Measurements from ENCODE around the gene STPG1. TPM values are rescaled to one million over a fixed set of nuclear protein-coding genes. Genes with fewer than 3 reads are reported as not detected.

STPG1 gene
- total RNA-seq, 2 donors from 2014 or later, result 9.8 to 10.8 TPM

- H3K27ac ChIP-seq, result no peak overlapping the region
- H3K4me3 ChIP-seq, result no peak overlapping the region
- intact Hi-C loops (cut with DNase I), result no loop called here
- H3K9me3 ChIP-seq, result no peaks in the 10 kb centered on the region
- DNase-seq (ENCODE audit: low spot score), result no peak
- H3K27me3 ChIP-seq (replicated peaks; ENCODE audit: insufficient read depth), result no peaks in the 10 kb centered on the region
- no peak for TF ChIP-seq POLR2AphosphoS5 (IDR thresholded peaks at IDR 0.05)
- no peak for TF ChIP-seq CTCF (IDR thresholded peaks at IDR 0.05)
- no peak for TF ChIP-seq POLR2A (IDR thresholded peaks at IDR 0.05)
- no peaks in the 10 kb centered on the region for H3K4me1 ChIP-seq (replicated peaks)
- 84% methylated on average over 7 of the region's 7 CpGs for WGBS
- H3K36me3 ChIP-seq, result no peaks in the 10 kb centered on the region
Measured at GRCh38 chr1:24425922-24426321, 12.3 kb upstream of the STPG1 start.

- TF ChIP-seq POLR2A (IDR thresholded peaks at IDR 0.05) (no peak), POLR2AphosphoS5 (IDR thresholded peaks at IDR 0.05) (no peak), CTCF (IDR thresholded peaks at IDR 0.05) (no peak)
- no peak overlapping the region for H3K4me3 ChIP-seq
- WGBS, result 74% methylated on average over 3 of the region's 3 CpGs
- peak overlapping the region in 1 of 2 donors; percentile 4 for H3K27ac ChIP-seq
- H3K36me3 ChIP-seq, result no peaks in the 10 kb centered on the region
- DNase-seq (ENCODE audit: low spot score), result no peak
- H3K9me3 ChIP-seq, result no peaks in the 10 kb centered on the region
- intact Hi-C loops (cut with DNase I), result no loop called here
- no peaks in the 10 kb centered on the region for H3K4me1 ChIP-seq (replicated peaks)
- no peaks in the 10 kb centered on the region for H3K27me3 ChIP-seq (replicated peaks; ENCODE audit: insufficient read depth)
Measured at GRCh38 chr1:24425441-24425840, 11.9 kb upstream of the STPG1 start.

GRCh38 chr1:24424990-24425389 lies 11.4 kb upstream of the STPG1 start:
- H3K9me3 ChIP-seq, result no peaks in the 10 kb centered on the region
- intact Hi-C loops (cut with DNase I), result no loop called here
- no peaks in the 10 kb centered on the region for H3K36me3 ChIP-seq
- no peak for TF ChIP-seq POLR2A (IDR thresholded peaks at IDR 0.05)
- TF ChIP-seq CTCF (IDR thresholded peaks at IDR 0.05), result no peak
- TF ChIP-seq POLR2AphosphoS5 (IDR thresholded peaks at IDR 0.05), result no peak
- no peak for DNase-seq (ENCODE audit: low spot score)
- H3K4me3 ChIP-seq, result no peak overlapping the region
- no peaks in the 10 kb centered on the region for H3K27me3 ChIP-seq (replicated peaks; ENCODE audit: insufficient read depth)
- H3K4me1 ChIP-seq (replicated peaks), result no peaks in the 10 kb centered on the region
- H3K27ac ChIP-seq, result peak overlapping the region in 1 of 2 donors; percentile 4
- 91% methylated on average over 3 of the region's 3 CpGs for WGBS

- Histone ChIP-seq H3K27ac (no peak overlapping the region), H3K4me3 (no peak overlapping the region), H3K36me3 (no peaks in the 10 kb centered on the region), H3K9me3 (no peaks in the 10 kb centered on the region), H3K4me1 (replicated peaks) (no peaks in the 10 kb centered on the region), H3K27me3 (replicated peaks; ENCODE audit: insufficient read depth) (no peaks in the 10 kb centered on the region)
- WGBS, result 92% methylated on average over 5 of the region's 5 CpGs
- intact Hi-C loops (cut with DNase I), result no loop called here
- no peak for DNase-seq (ENCODE audit: low spot score)
- TF ChIP-seq POLR2AphosphoS5 (IDR thresholded peaks at IDR 0.05) (no peak), CTCF (IDR thresholded peaks at IDR 0.05) (no peak), POLR2A (IDR thresholded peaks at IDR 0.05) (no peak)
Measured at GRCh38 chr1:24424207-24424606, 10.6 kb upstream of the STPG1 start.

- no peak overlapping the region for H3K4me3 ChIP-seq
- WGBS, result 95% methylated on average over 2 of the region's 2 CpGs
- intact Hi-C loops (cut with DNase I), result no loop called here
- no peaks in the 10 kb centered on the region for H3K36me3 ChIP-seq
- no peaks in the 10 kb centered on the region for H3K27me3 ChIP-seq (replicated peaks; ENCODE audit: insufficient read depth)
- H3K27ac ChIP-seq, result no peak overlapping the region
- no peaks in the 10 kb centered on the region for H3K9me3 ChIP-seq
- DNase-seq (ENCODE audit: low spot score), result no peak
- no peak for TF ChIP-seq POLR2A (IDR thresholded peaks at IDR 0.05)
- H3K4me1 ChIP-seq (replicated peaks), result no peaks in the 10 kb centered on the region
Measured at GRCh38 chr1:24421502-24421901, 7.9 kb upstream of the STPG1 start.
